Right lobe of liver (tissue), 6 donors: ENCODE results near the gene TMEM272. TPM values are rescaled to one million over a fixed set of nuclear protein-coding genes. Genes with fewer than 3 reads are reported as not detected.

Experiments
- ATAC-seq, 4 donors: fragments of 200-7000 bp; cut with Tn5 transposase; one replicate each; pipeline ENCODE4 v1.9.1; 2020; ENCODE audit warnings: mild to moderate bottlenecking in 4 of 4, moderate library complexity in 4 of 4
- DNase-seq, 3 donors: peaks; one replicate each; pipeline ENCODE4 v3.0.0-alpha.2; 2020
- H3K27ac ChIP-seq, 3 donors: fragments of 200-600 bp; one replicate each; pipeline ENCODE4 v1.8.0; 2022
- H3K27me3 ChIP-seq, 2 donors: fragments of 200-600 bp; one replicate each; pipeline ENCODE4 v1.8.0; 2022
- H3K36me3 ChIP-seq, 4 donors: fragments of 200-600 bp; sonication (generic) in 1 of 4; one replicate each; pipeline versions ENCODE4 v1.5.1 to v1.8.0; 2017 to 2022; ENCODE audit warnings: control low read depth in 1 of 4
- H3K4me1 ChIP-seq, 4 donors: fragments of 200-600 bp; sonication (generic) in 1 of 4; one replicate each; pipeline versions ENCODE4 v1.5.1 to v1.8.0; 2017 to 2022; ENCODE audit warnings: control low read depth in 1 of 4
- H3K4me3 ChIP-seq, 3 donors: fragments of 200-600 bp; one replicate each; pipeline ENCODE4 v1.8.0; 2022
- H3K9me3 ChIP-seq, 4 donors: fragments of 200-600 bp; sonication (generic) in 1 of 4; one replicate each; pipeline versions ENCODE4 v1.5.1 to v1.8.0; 2017 to 2022; ENCODE audit warnings: control low read depth in 1 of 4
- POLR2A ChIP-seq: fragments of 450-650 bp; IDR thresholded peaks from one replicate; pipeline ENCODE4 v1.6.1; 2017; ENCODE audit warnings: antibody characterized with exemption, mild to moderate bottlenecking
- WGBS: methylation state at CpG from one replicate; pipeline ENCODE4 v1.1.6; 2018; ENCODE audit warnings: low coverage, low lambda C conversion rate; ENCODE audit not compliant: insufficient coverage; ENCODE audit errors: missing lambda C conversion rate; 5-methylcytosine and 5-hydroxymethylcytosine counted together
- intact Hi-C, 2 donors: fragments of 100-400 bp; cut with DNase I; formaldehyde crosslinking; loops; one replicate each; pipeline versions ENCODE4 v1.11.2 to v1.14.1; 2022
- total RNA-seq, 6 experiments: library from RNA; depleted of rRNA in 2 of 6; stranded (reverse); fragments of >200 nt in 2 of 6; fragmentation: NEBNext Ultra II Directional in 3 of 6; extraction: Animal tissue kit (Norgen Biotek cat#: 25700) in 3 of 6; gene quantifications; one replicate each; pipeline versions ENCODE4 v1.1.0 to v1.2.4, GENCODE V29; 2016 to 2023
- TF ChIP-seq, protein P1 (sequence below), 4 donors: fragments of 200-600 bp in 3 of 4; fragments of 450-650 bp in 1 of 4; IDR thresholded peaks; one replicate each; pipeline versions ENCODE4 v1.5.1 to v1.8.0; 2016 to 2022; ENCODE audit warnings: antibody characterized with exemption in 4 of 4, mild to moderate bottlenecking in 2 of 4
- donor health status: DM: no; HTN: yes; CAD: no.
- donor health status: DM: no; HTN: no; CAD: no.
- donor health status: DM: no; HTN: no; CAD: no.
- donor health status: DM: no; HTN: yes; CAD: no.
- donor health status: DM: no; HTN: yes; CAD: no.

The TMEM272 gene
- total RNA-seq, 6 experiments from 2014 or later = 0.06 to 0.53 (median 0.33) TPM; not detected in 1

DNA sequence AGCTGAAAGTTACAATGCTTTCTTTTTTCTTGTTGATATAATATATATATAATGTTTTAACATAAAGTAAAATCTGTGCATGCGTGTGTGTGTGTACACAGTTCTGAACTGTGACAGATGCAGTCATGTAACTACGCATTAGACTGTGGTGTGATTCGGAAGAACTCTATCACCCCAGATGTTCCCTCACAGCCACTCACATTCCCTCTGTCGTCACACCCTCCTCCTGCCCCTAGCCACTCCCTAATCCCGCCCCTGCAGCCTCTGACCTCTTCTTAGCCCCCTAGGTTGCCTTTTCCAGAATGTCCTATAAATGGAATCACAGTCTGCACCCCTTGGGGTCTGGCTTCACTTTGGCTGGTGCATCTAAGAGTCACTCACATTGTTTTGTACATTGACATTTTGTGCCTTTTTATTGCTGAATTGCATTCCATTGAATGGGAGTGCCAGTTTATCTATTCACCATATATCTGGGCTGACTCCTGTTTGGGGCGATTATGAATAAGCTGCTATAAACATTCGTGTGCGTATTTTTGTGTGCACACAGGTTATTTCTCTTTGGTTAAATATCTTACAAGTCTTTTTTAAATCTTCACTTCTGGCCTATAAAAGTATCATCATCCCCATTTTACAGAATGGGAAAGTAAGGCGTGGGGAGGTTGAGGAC lies 61.4 kb downstream of the TMEM272 start:
- Histone ChIP-seq H3K27me3 (no peaks in the 10 kb centered on the region), H3K9me3 (no peaks in the 10 kb centered on the region), H3K36me3 (no peaks in the 10 kb centered on the region), H3K27ac (no peak overlapping the region), H3K4me3 (no peak overlapping the region), H3K4me1 (peaks cover 0 to 9% (median 0%) of the 10 kb centered on the region in 4 donors)
- intact Hi-C loops = no loop called here
- ATAC-seq = no peak
- 92% methylated on average over 9 of the region's 9 CpGs for WGBS
- no peak for DNase-seq
- no peak for TF ChIP-seq POLR2A
- TF ChIP-seq, protein P1, sequence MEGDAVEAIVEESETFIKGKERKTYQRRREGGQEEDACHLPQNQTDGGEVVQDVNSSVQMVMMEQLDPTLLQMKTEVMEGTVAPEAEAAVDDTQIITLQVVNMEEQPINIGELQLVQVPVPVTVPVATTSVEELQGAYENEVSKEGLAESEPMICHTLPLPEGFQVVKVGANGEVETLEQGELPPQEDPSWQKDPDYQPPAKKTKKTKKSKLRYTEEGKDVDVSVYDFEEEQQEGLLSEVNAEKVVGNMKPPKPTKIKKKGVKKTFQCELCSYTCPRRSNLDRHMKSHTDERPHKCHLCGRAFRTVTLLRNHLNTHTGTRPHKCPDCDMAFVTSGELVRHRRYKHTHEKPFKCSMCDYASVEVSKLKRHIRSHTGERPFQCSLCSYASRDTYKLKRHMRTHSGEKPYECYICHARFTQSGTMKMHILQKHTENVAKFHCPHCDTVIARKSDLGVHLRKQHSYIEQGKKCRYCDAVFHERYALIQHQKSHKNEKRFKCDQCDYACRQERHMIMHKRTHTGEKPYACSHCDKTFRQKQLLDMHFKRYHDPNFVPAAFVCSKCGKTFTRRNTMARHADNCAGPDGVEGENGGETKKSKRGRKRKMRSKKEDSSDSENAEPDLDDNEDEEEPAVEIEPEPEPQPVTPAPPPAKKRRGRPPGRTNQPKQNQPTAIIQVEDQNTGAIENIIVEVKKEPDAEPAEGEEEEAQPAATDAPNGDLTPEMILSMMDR (IDR thresholded peaks at IDR 0.05) = no peak

GRCh38 chr13:51782026-51782710 lies 62.8 kb downstream of the TMEM272 start:
- TF ChIP-seq, protein P1 (IDR thresholded peaks at IDR 0.05) = no peak
- TF ChIP-seq POLR2A = no peak
- Histone ChIP-seq H3K4me3 (no peak overlapping the region), H3K27ac (no peak overlapping the region), H3K4me1 (peaks cover 0 to 9% (median 0%) of the 10 kb centered on the region in 4 donors), H3K27me3 (no peaks in the 10 kb centered on the region), H3K9me3 (no peaks in the 10 kb centered on the region), H3K36me3 (no peaks in the 10 kb centered on the region)
- intact Hi-C loops = no loop called here
- ATAC-seq (peak; percentile 94 to 97 (median 96)), DNase-seq (peak in 2 of 3 donors; percentile 73 to 76)
- 48% methylated on average over 7 of the region's 15 CpGs for WGBS

DNA sequence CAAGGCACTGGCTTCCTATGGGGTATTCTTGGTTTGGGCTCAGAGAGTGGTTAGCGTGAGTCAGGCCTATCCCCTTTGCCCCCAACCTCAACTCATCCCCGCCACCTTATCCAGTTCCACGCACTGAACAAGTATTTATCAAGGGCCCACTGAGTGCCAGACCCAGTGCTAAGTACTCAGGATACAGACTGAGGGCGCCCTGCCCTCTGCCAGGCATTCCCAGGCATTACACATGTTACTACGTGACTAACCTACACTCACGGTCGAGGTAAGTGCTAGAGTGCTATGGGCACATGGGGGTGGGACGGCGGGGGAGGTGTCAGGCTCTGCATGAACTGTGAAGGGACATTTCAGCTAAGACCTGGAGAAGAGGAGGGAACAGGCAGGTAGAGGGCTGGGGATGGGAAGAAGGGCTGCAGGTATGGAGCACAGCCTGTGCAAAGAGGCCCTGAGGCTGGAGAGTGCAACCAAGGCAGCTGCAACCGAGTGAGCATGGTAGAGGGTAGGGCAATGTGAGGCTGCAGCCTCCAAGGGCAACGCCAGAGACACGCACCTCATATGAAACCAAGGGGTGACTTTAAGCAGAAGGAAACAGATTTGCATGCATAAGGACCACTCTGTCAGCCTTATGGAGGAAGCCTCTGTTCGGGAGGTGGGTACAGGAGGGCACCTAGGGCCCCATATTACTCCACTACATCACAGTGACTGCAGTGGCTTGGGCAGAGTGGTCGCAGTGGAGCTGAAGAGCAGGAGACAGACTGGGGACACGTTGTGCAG lies 63.5 kb downstream of the TMEM272 start:
- peaks cover 0 to 9% (median 0%) of the 10 kb centered on the region in 4 donors for H3K4me1 ChIP-seq
- intact Hi-C loops = no loop called here
- no peaks in the 10 kb centered on the region for H3K36me3 ChIP-seq
- no peaks in the 10 kb centered on the region for H3K27me3 ChIP-seq
- no peak overlapping the region for H3K27ac ChIP-seq
- TF ChIP-seq POLR2A = no peak
- TF ChIP-seq, protein P1 (IDR thresholded peaks at IDR 0.05) = peak in 1 of 4 donors; percentile 8
- ATAC-seq (peak in 1 of 4 donors; percentile 10), DNase-seq (no peak)
- no peak overlapping the region for H3K4me3 ChIP-seq
- 80% methylated on average over 14 of the region's 15 CpGs for WGBS
- no peaks in the 10 kb centered on the region for H3K9me3 ChIP-seq

- no peak overlapping the region for H3K4me3 ChIP-seq
- WGBS = 66% methylated on average over 3 of the region's 3 CpGs
- H3K36me3 ChIP-seq = no peaks in the 10 kb centered on the region
- H3K27me3 ChIP-seq = no peaks in the 10 kb centered on the region
- no peak for ATAC-seq
- DNase-seq = no peak
- no peak for TF ChIP-seq POLR2A
- TF ChIP-seq, protein P1 (IDR thresholded peaks at IDR 0.05) = no peak
- H3K27ac ChIP-seq = no peak overlapping the region
- H3K9me3 ChIP-seq = no peaks in the 10 kb centered on the region
- H3K4me1 ChIP-seq = peaks cover 0 to 9% (median 0%) of the 10 kb centered on the region in 4 donors
- intact Hi-C loops = no loop called here
Measured at GRCh38 chr13:51780099-51780498, 64.9 kb downstream of the TMEM272 start.
